Transverse colon (tissue), 4 donors: ENCODE results near the gene STAG2. TPM values are rescaled to one million over a fixed set of nuclear protein-coding genes. Genes with fewer than 3 reads are reported as not detected.

Experiments
- DNase-seq: peaks from one replicate; pipeline ENCODE4 v3.0.0-alpha.2; 2019
- H3K27ac ChIP-seq, 4 donors: fragments of 200-600 bp; sonication (generic); 2 replicates each; pipeline ENCODE4 v1.5.1; 2016 to 2018; ENCODE audit warnings: inconsistent platforms in 4 of 4
- H3K27me3 ChIP-seq: fragments of 200-600 bp; sonication (generic); 2 replicates; pipeline ENCODE4 v1.5.1; 2017; ENCODE audit warnings: inconsistent platforms
- H3K36me3 ChIP-seq, 4 donors: fragments of 200-600 bp; sonication (generic); 2 replicates each; pipeline ENCODE4 v1.5.1; 2017 to 2019; ENCODE audit warnings: inconsistent platforms in 4 of 4
- H3K4me1 ChIP-seq, 4 donors: fragments of 200-600 bp; sonication (generic); 2 replicates each; pipeline ENCODE4 v1.5.1; 2017 to 2020; ENCODE audit warnings: inconsistent platforms in 4 of 4
- H3K4me3 ChIP-seq, 4 donors: fragments of 200-600 bp; sonication (generic); 1 replicate in 1 of 4; 2 replicates in 3 of 4; pipeline versions ENCODE4 v1.5.1 to v1.6.1; 2017 to 2019; ENCODE audit warnings: inconsistent platforms in 4 of 4
- H3K9me3 ChIP-seq, 2 donors: fragments of 200-600 bp; sonication (generic); 2 replicates each; pipeline ENCODE4 v1.5.1; 2017 to 2019; ENCODE audit warnings: inconsistent platforms in 2 of 2
- EP300 ChIP-seq: sonication (generic); formaldehyde crosslinking; IDR thresholded peaks from one replicate; pipeline ENCODE4 v1.6.1; 2017; ENCODE audit warnings: antibody characterized with exemption, low read depth
- POLR2A ChIP-seq: fragments of 450-650 bp; IDR thresholded peaks from one replicate; pipeline ENCODE4 v1.6.1; 2016; ENCODE audit warnings: antibody characterized with exemption, mild to moderate bottlenecking, moderate library complexity
- POLR2AphosphoS5 ChIP-seq, 3 donors: sonication (generic); formaldehyde crosslinking; IDR thresholded peaks; one replicate each; pipeline ENCODE4 v1.6.1; 2016; ENCODE audit warnings: antibody characterized with exemption in 3 of 3
- WGBS, 2 donors: methylation state at CpG; one replicate each; pipeline ENCODE4 v1.1.5; 2018; ENCODE audit warnings: low coverage in 1 of 2; 5-methylcytosine and 5-hydroxymethylcytosine counted together
- in situ Hi-C, 4 donors: fragments of 200-750 bp; cut with MboI; loops; one replicate each; pipeline versions ENCODE4 v1.15.0 to v1.15.1; 2017; ENCODE audit warnings: low sequenced_read_pairs in 3 of 4, low pct_ligation_motif_present in 1 of 4, low pct_unique_long_range_greater_than_20kb in 1 of 4
- intact Hi-C: fragments of 100-400 bp; cut with DNase I; formaldehyde crosslinking; loops from one replicate; pipeline ENCODE4 v1.15.1; 2023; ENCODE audit warnings: low total_unique reads
- total RNA-seq, 4 donors: library from RNA; depleted of rRNA; stranded (reverse); fragments of >200 nt; gene quantifications; one replicate each; pipeline ENCODE4 v1.1.0, GENCODE V29; 2016
- TF ChIP-seq, protein P1 (sequence below), 5 experiments: fragments of 200-600 bp in 3 of 5; fragments of 450-650 bp in 2 of 5; sonication (generic) in 3 of 5; IDR thresholded peaks; 1 replicate in 2 of 5; 2 replicates in 3 of 5; pipeline ENCODE4 v1.5.1; 2016 to 2017; ENCODE audit warnings: antibody characterized with exemption in 5 of 5, inconsistent platforms in 3 of 5, mild to moderate bottlenecking in 2 of 5, moderate library complexity in 1 of 5

STAG2 gene
- total RNA-seq, 4 donors from 2014 or later: 20.7 to 103 (median 79.5) TPM

DNA sequence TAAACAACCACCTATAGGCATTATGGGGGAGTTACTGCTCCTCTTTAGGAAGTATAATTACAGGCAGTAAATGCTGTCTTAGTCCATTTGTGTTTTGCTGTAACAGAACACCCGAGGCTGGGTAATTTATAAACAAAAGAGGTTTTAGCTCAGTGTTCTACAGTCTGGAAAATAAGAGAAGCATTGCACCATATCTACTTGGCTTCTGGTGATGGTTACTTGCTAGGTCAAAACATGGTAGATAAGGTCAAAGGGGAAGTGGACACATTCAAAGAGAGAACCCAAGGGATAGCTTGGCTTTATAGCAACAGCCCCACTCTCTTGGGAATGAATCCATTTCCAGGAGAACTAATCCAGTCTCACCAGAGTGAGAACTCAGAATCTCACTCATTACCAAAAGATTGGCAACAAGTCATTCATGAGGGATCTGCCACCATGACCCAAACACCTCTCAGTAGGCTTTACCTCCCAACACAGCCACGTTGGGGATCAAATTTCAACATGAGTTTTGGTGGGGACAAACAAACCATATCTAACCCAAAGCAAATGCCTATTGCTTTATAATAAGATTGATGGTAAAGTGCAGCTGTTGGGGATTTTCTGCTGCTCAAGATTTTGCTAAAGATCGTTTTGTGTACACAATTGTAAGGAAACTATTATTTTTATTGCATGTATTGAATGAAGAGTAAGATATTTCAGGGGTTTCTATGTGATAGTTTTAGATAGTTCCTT, 32.6 kb downstream of the STAG2 start:
- no peaks in the 10 kb centered on the region for H3K9me3 ChIP-seq
- TF ChIP-seq EP300: no peak
- no peak for TF ChIP-seq POLR2A
- TF ChIP-seq, protein P1, sequence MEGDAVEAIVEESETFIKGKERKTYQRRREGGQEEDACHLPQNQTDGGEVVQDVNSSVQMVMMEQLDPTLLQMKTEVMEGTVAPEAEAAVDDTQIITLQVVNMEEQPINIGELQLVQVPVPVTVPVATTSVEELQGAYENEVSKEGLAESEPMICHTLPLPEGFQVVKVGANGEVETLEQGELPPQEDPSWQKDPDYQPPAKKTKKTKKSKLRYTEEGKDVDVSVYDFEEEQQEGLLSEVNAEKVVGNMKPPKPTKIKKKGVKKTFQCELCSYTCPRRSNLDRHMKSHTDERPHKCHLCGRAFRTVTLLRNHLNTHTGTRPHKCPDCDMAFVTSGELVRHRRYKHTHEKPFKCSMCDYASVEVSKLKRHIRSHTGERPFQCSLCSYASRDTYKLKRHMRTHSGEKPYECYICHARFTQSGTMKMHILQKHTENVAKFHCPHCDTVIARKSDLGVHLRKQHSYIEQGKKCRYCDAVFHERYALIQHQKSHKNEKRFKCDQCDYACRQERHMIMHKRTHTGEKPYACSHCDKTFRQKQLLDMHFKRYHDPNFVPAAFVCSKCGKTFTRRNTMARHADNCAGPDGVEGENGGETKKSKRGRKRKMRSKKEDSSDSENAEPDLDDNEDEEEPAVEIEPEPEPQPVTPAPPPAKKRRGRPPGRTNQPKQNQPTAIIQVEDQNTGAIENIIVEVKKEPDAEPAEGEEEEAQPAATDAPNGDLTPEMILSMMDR (IDR thresholded peaks at IDR 0.05): no peak
- TF ChIP-seq POLR2AphosphoS5 (IDR thresholded peaks at IDR 0.05): no peak
- H3K36me3 ChIP-seq: no peaks in the 10 kb centered on the region
- no peak overlapping the region for H3K4me3 ChIP-seq
- DNase-seq: no peak
- WGBS, 2 donors: 0 to 26% methylated on average over 1 to 3 of the region's 3 CpGs
- H3K27me3 ChIP-seq: no peaks in the 10 kb centered on the region
- no peak overlapping the region for H3K27ac ChIP-seq
- peaks cover 0 to 19% (median 0%) of the 10 kb centered on the region in 4 donors for H3K4me1 ChIP-seq
- intact Hi-C loops (no loop called here), in situ Hi-C loops (no loop called here)

DNA sequence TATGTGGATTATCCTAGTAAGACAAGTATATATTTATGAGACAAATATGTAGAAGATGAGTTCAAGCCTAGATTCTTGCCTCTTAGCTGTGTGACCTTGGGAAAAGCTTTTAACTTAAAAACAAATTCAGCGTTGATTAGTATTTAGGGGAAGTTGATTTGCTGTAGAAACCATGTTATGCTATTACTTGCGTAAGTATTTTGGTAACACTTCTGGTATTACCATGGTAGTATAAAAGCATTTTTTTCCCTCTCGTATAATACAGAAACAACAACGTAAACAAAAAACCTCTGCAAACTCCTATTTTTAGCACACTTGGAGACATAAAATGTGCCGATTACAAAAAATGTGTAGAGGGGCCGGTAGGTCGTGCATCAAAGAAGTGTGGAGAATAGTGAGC, 33.2 kb downstream of the STAG2 start:
- WGBS, 2 donors: 40 to 80% methylated on average over 1 to 7 of the region's 7 CpGs
- no peak overlapping the region for H3K4me3 ChIP-seq
- DNase-seq: no peak
- H3K4me1 ChIP-seq: peaks cover 0 to 15% (median 2%) of the 10 kb centered on the region in 4 donors
- no peak overlapping the region for H3K27ac ChIP-seq
- intact Hi-C loops (no loop called here), in situ Hi-C loops (no loop called here)
- no peaks in the 10 kb centered on the region for H3K36me3 ChIP-seq
- TF ChIP-seq POLR2A: no peak
- TF ChIP-seq POLR2AphosphoS5 (IDR thresholded peaks at IDR 0.05): no peak
- TF ChIP-seq, protein P1 (IDR thresholded peaks at IDR 0.05): no peak
- no peak for TF ChIP-seq EP300
- H3K27me3 ChIP-seq: no peaks in the 10 kb centered on the region
- no peaks in the 10 kb centered on the region for H3K9me3 ChIP-seq

DNA sequence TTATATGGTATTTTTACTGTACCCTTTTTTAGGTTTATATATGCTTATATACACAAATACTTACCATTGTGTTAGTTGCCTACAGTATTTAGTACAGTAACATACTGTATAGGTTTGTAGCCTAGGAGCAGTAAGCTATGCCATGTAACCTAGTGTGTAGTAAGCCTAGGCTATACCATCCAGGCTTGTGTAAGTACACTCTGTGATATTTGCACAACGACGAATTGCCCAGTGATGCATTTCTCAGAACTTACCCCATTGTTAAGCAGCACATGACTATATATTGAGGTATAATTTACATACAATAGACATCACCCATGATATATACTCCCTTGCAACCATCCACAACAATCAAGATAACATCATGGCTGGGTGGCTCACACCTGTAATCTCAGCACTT, 40.1 kb downstream of the STAG2 start:
- WGBS, 2 donors: 76% methylated on average over 2 of the region's 2 CpGs; no CpG with 5 or more reads in 1 of the 2 donors
- no peak for TF ChIP-seq POLR2A
- TF ChIP-seq, protein P1 (IDR thresholded peaks at IDR 0.05): no peak
- Histone ChIP-seq H3K27ac (no peak overlapping the region), H3K36me3 (no peaks in the 10 kb centered on the region), H3K9me3 (no peaks in the 10 kb centered on the region), H3K27me3 (no peaks in the 10 kb centered on the region), H3K4me3 (no peak overlapping the region), H3K4me1 (peaks cover 0 to 3% (median 0%) of the 10 kb centered on the region in 4 donors)
- in situ Hi-C loops (no loop called here), intact Hi-C loops (no loop called here)
- no peak for DNase-seq

DNA sequence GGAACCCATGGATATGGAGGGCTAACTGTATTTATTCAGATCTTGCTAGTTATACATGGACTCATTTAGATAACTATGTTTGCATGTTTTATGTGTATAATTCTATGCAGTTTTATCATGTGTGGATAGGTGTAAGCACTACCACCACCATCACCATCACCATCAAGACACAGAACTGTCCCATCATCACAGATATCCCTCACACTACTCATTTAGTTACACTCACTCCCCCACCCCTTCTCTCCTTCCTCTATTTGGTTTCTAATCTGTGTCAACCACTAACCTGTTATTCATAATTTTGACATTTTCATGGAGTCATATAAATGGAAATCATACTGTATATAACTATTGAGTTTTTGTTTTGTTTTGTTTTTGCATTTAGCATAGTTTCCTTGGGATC, 43.7 kb downstream of the STAG2 start:
- Histone ChIP-seq H3K36me3 (no peaks in the 10 kb centered on the region), H3K4me3 (no peak overlapping the region), H3K27me3 (no peaks in the 10 kb centered on the region), H3K4me1 (no peaks in the 10 kb centered on the region), H3K9me3 (no peaks in the 10 kb centered on the region), H3K27ac (no peak overlapping the region)
- in situ Hi-C loops (no loop called here), intact Hi-C loops (no loop called here)
- no peak for TF ChIP-seq POLR2A
- TF ChIP-seq EP300: no peak
- DNase-seq: no peak

DNA sequence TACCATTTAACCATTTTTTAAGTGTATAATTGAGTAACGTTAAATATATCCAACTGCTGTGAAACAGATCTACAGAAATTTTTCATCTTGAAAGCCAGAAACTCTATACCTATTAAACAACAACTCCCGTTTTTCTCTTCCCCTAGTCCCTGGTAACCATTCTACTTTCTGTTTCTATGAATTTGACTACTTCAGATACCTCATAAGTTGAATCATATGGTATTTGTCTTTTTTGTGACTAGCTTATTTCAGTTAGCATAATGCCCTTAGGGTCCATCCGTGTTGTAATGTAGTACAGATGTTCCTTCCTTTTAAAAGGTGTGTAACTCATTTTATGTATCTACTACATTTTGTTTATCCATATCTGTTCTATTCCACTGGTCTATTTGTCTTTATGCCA, 48.7 kb downstream of the STAG2 start:
- Histone ChIP-seq H3K9me3 (no peaks in the 10 kb centered on the region), H3K36me3 (no peaks in the 10 kb centered on the region), H3K4me1 (peaks cover 0 to under 1% (median 0%) of the 10 kb centered on the region in 4 donors), H3K4me3 (no peak overlapping the region), H3K27ac (no peak overlapping the region), H3K27me3 (no peaks in the 10 kb centered on the region)
- intact Hi-C loops: no loop called here
- WGBS, 2 donors: 60 to 66% methylated on average over 1 to 3 of the region's 3 CpGs
- no peak for DNase-seq
- no peak for TF ChIP-seq POLR2A
- in situ Hi-C loops: no loop called here
